NB4 (cell line): Measurements from ENCODE around the gene HDAC4.

Experiments
- DNase-seq: peaks from one replicate; pipeline ENCODE4 v3.0.0; 2010; ENCODE audit warnings: low read depth
- H3K4me3 ChIP-seq: one replicate; pipeline ENCODE4 v1.5.1; 2011; ENCODE audit warnings: mild to moderate bottlenecking, low read depth, low read length, moderate library complexity
- MAX ChIP-seq: IDR thresholded peaks from 2 replicates; pipeline ENCODE4 v1.6.1; 2011; ENCODE audit warnings: low read depth, low read length
- MYC ChIP-seq: IDR thresholded peaks from 2 replicates; pipeline ENCODE4 v1.6.1; 2011; ENCODE audit warnings: low read depth, low read length
- POLR2A ChIP-seq: IDR thresholded peaks from 2 replicates; pipeline ENCODE4 v1.6.1; 2011; ENCODE audit warnings: mild to moderate bottlenecking; ENCODE audit not compliant: insufficient read length; ENCODE audit errors: extremely low read depth
- TF ChIP-seq, protein P1 (sequence below): IDR thresholded peaks from one replicate; pipeline ENCODE4 v1.5.1; 2012; ENCODE audit warnings: low read depth, low read length

Gene HDAC4

GRCh38 chr2:239025951-239026461, 374.8 kb downstream of the HDAC4 start:
- DNase-seq = no peak
- no peak for TF ChIP-seq MYC
- TF ChIP-seq MAX = no peak
- TF ChIP-seq, protein P1, sequence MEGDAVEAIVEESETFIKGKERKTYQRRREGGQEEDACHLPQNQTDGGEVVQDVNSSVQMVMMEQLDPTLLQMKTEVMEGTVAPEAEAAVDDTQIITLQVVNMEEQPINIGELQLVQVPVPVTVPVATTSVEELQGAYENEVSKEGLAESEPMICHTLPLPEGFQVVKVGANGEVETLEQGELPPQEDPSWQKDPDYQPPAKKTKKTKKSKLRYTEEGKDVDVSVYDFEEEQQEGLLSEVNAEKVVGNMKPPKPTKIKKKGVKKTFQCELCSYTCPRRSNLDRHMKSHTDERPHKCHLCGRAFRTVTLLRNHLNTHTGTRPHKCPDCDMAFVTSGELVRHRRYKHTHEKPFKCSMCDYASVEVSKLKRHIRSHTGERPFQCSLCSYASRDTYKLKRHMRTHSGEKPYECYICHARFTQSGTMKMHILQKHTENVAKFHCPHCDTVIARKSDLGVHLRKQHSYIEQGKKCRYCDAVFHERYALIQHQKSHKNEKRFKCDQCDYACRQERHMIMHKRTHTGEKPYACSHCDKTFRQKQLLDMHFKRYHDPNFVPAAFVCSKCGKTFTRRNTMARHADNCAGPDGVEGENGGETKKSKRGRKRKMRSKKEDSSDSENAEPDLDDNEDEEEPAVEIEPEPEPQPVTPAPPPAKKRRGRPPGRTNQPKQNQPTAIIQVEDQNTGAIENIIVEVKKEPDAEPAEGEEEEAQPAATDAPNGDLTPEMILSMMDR = no peak
- no peak for TF ChIP-seq POLR2A
- H3K4me3 ChIP-seq = no peak overlapping the region

- no peak for DNase-seq
- TF ChIP-seq MYC = no peak
- TF ChIP-seq POLR2A = no peak
- TF ChIP-seq, protein P1 = no peak
- TF ChIP-seq MAX = no peak
- no peak overlapping the region for H3K4me3 ChIP-seq
Measured at GRCh38 chr2:239025096-239025801, 375.6 kb downstream of the HDAC4 start.

DNA sequence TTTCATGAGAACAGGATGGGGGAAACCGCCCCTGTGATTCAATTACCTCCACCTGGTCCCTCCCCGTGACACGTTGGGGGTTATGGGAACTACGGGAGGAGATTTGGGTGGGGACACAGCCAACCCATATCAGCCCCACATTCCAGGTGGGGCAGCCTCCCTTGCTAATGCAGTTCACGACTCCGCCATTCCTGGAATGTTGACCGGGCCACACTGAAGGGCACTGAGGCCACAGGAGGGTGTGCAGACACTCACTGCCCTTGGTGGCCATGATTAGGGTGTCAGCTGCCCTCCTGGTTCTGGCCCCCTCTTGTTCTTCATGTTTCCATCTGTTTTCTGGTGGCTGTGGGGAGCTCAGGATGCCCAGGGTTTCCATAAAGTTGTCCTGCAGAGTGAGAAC, 376.6 kb downstream of the HDAC4 start:
- TF ChIP-seq MAX = no peak
- TF ChIP-seq, protein P1 = no peak
- TF ChIP-seq MYC = no peak
- no peak for TF ChIP-seq POLR2A
- no peak for DNase-seq
- no peak overlapping the region for H3K4me3 ChIP-seq

- H3K4me3 ChIP-seq = no peak overlapping the region
- DNase-seq = no peak
- no peak for TF ChIP-seq MYC
- TF ChIP-seq POLR2A = no peak
- TF ChIP-seq, protein P1 = no peak
- no peak for TF ChIP-seq MAX
Measured at GRCh38 chr2:239022437-239023260, 378.2 kb downstream of the HDAC4 start.

DNA sequence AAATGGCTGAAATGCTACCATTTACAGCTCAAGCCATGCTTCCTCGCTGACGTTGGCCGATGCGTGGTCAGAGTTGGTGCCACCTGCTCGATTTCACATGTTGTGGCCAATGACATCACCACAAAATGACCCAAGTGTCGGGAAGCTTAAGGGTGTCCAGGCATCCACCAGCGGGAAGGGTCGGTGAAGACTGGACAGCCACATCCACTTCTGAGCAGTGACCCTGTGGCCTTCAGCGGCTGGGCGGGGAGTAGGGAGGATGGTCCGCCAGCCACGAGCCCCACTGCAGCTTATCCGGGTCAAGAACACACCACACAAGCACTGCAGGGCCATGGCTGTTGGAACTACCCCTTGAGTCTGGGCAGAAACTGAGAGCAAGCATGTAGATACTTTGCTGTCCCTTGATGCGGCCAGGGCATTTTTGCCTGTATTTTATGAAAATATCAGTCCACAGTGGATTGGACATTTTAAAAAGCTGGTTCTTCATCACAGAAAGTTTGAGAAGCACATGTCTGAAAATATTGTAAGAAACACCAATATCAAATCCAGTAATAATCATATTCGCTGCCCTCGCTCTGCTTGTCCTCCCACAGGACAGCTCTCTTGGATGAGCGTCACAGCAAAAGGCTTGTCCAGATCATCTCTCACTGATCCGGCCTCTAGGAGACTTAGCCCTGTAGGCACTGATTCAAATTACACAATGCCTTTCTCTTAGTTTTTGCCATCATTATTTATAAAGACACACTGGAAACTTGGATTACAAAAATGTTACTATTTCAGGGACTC, 379.0 kb downstream of the HDAC4 start:
- TF ChIP-seq POLR2A (no peak), MAX (no peak), MYC (no peak)
- TF ChIP-seq, protein P1 = no peak
- no peak overlapping the region for H3K4me3 ChIP-seq
- no peak for DNase-seq
